Left hindlimb (tissue), 1 donor: ENCODE results near the gene ETFA.

Source experiments
- DNase-seq: peaks from one replicate; pipeline ENCODE4 v3.0.0-alpha.2; 2018

ETFA gene

DNA sequence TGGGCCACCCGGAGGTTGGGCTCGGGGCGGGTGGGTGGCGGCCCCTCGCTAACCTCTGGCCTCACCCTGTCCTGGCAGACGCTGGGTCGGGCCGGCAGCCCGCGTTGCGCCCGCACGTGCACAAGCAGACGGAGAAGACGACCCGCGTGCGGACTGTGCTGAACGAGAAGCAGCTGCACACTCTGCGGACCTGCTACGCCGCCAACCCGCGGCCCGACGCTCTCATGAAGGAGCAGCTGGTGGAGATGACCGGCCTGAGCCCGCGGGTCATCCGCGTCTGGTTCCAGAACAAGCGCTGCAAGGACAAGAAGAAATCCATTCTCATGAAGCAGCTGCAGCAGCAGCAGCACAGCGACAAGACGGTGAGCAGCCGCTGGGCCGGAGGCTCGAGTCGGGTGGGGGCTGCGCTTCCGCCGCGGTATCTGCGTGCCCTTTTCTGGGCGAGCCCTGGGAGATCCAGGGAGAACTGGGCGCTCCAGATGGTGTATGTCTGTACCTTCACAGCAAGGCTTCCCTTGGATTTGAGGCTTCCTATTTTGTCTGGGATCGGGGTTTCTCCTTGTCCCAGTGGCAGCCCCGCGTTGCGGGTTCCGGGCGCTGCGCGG lies 29.0 kb upstream of the ETFA start:
- peak; percentile 66 for DNase-seq

GRCh38 chr15:76339305-76340197 lies 28.3 kb upstream of the ETFA start:
- peak; percentile 62 for DNase-seq

DNA sequence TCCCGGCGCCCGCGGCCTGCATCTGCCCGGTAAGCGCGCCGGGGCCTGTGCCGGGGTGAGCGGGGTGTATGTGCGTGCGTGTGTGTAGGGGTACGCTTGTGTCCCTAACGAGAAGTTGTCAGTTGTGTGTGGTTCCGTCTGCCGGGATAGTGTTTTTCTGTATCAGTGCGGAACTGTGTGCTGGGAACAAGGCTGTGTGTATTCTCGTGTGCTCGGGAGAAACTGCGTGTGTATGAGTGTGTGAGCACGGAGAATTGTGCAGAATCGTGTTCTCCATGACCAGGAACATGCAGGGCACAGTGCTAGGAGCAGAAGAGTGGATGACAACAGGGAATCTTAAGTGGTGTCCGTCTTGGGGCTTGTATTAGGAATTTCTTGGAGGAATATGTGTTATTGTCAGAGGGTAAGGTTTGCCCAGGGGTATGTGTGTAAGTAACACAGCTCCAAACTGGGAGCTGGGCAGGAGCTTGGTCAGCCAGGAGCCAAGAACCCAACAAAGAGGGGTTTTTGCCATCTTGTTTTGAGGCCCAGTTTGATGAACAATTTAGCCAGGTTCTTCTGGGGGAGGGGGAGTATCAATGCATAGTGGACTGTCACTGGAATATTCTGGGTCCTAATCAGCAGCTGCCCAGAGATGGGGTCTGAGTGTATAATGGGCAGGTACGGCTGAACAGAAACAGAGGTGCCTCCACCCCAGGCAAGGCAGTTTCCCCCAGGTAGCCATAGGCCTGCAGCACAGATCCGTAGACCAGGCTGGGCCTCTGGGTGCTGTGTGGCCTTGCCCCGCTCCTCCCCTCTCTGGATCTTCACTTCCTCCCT lies 27.4 kb upstream of the ETFA start:
- no peak for DNase-seq

DNA sequence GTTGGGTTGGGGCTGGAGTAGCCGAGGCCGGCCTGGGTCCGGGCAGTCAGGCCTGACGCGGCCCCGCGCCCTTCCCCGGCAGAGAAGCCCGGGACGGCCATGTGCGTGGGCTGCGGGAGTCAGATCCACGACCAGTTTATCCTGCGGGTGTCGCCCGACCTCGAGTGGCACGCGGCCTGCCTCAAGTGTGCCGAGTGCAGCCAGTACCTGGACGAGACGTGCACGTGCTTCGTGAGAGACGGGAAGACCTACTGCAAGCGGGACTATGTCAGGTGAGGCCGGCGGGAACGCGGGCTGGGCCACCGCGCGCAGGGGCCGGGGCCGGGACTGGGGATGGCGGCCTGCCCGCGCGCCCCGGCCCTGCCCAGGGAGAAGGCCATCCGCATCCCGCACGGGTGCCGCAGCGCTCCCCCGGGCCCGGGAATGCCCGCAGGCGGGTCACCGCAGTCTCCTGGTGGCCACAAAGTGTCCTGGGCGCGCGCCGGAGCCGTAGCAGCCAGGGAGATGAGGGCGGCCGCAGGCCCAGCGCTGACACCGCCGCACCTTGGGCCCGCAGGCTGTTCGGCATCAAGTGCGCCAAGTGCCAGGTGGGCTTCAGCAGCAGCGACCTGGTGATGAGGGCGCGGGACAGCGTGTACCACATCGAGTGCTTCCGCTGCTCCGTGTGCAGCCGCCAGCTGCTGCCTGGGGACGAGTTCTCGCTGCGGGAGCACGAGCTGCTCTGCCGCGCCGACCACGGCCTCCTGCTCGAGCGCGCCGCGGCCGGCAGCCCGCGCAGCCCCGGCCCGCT lies 26.6 kb upstream of the ETFA start:
- DNase-seq, result peak; percentile 43

- peak; percentile 40 for DNase-seq
Measured at GRCh38 chr15:76337059-76337695, 25.9 kb upstream of the ETFA start.

DNA sequence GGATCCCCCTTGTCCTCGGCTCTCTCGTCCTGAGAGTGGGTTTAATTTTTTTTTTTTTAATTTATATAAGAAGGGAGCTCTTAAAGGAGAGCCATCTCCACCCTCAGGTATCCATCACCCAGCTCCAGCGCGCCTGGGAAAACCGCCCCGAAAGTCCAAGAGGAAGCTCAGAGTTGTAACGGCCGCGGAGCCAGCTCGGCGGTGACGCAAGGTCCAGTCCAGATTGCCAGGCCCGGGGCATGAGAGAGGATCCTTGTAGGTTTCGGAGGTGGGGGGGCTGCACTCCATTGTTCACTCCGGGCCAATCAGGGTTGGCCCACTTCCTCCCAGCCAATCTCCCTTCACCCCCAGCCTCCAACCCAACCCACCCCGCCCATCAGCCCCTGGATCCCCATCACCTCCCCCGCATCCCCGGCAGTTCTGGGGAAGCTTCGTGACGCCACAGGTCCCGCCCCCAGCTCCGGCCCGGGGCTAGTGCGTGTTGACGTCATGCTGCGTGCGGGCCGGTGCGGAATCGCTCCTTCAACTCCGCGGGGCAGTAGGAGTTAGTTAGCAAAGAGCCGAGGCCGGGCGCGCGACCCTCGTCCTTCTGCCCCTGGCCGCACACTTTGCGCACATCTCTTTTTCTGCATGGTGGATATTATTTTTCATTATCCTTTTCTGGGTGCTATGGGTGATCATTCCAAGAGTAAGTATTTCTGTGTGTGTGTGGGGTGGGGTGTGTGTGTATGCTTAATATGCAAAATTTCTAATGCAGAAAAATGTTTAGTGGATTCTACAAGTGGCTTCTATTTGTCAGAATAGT lies 25.2 kb upstream of the ETFA start, which contains the start of gene ISL2:
Gene ISL2 (plus strand): TSS at position 520 of the 805 bp plus-strand sequence. CDS start 111 bp downstream, at position 631.
- peak; percentile 42 for DNase-seq

DNA sequence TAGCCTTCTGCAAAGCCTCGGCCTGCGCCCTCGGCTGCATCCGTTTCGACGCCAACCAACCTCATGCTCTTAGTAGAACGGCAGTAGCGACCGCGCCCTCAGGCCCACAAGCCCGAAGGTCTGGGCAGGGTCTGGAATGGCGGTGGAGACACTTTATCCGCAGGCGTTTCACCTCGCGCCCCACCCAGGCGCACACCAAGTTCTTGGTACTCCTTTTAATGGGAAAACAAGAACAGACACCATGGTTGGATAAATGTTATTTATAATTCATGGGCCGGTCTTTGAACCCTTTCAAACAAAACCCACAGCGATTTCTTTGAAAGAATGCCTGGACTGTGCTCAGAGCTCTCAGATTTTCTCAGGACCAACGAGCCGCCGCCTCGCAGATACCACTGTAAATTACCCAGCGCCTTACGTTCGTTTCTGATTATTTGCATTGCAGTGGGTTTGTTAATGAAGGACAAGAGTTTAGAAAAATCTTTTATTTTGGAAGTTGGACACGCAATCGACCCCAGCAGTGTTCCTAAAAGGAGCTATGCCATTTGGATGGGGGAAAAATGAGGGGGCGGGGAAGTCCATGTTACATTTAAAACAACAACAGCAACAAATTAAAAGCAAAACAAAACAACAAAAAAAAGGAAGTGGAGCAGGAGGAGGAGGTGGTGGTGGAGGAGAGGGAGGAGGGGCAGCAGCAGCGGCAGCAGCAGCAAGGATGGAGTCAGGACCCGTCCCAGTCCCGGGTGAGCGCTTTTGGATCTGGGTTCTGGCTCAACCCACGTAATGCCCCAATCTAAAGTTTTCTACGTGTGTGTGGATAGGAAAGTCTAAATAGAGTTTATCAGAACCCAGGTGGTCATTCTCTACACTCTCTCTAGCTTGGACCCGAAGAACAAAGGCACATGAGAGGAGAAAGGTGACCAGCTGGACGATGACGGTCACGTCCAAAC lies 24.3 kb upstream of the ETFA start:
- DNase-seq, result no peak

GRCh38 chr15:76334438-76335306 lies 23.4 kb upstream of the ETFA start:
- no peak for DNase-seq

GRCh38 chr15:76333720-76334437 lies 22.6 kb upstream of the ETFA start:
- DNase-seq, result no peak

DNA sequence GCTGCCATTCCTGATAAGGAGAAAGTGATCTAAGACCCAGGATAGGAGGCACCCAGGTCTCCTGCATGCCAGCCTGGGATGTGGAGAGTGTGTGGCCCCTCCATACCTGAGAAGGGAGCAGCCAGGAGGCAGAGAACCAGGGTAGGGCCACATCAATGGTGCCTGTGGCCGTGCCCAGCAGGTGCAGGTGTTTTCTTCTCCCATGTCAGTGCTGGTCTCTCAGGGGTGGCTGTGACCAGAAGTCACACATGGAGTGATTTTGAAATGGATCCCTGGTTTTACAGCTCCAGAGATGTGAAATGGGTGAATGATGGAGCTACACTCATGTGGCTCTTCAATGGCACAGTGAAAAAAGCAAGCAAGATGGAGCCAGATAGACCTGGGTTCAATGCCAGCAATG lies 22.0 kb upstream of the ETFA start:
- DNase-seq, result no peak

GRCh38 chr15:76332796-76333195 lies 21.5 kb upstream of the ETFA start:
- DNase-seq, result no peak

DNA sequence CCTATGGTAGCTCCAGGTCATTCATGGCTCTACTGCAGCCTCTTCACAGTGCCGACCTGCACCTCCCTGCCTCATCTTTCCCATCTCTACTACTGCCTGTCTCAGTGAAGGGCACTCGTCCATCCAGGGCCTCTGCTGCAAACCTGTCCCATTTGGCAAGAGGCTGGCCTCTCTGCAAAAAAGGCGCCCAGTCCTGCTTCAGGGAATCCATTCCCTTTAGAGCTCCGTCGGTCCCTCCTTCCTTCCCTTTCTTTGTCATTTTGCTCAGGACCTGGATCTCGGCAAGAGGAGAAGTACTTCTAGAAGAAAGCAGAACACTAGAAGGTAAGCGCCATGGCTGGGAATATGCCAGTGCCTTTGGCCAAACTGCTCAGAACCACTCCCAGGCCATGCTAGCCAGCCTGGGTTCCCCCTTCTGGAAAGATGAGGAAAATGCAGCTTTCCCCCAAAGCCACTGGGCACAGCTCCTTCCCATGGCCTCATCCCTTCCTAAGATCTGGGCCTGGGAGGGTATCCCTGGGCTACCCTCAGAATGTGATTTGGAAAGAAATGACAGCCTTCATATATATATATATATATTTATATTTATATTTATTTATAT lies 18.9 kb upstream of the ETFA start:
- DNase-seq, result no peak

GRCh38 chr15:76328958-76329357 lies 17.7 kb upstream of the ETFA start:
- no peak for DNase-seq

- no peak for DNase-seq
Measured at GRCh38 chr15:76328106-76328696, 16.9 kb upstream of the ETFA start.

DNA sequence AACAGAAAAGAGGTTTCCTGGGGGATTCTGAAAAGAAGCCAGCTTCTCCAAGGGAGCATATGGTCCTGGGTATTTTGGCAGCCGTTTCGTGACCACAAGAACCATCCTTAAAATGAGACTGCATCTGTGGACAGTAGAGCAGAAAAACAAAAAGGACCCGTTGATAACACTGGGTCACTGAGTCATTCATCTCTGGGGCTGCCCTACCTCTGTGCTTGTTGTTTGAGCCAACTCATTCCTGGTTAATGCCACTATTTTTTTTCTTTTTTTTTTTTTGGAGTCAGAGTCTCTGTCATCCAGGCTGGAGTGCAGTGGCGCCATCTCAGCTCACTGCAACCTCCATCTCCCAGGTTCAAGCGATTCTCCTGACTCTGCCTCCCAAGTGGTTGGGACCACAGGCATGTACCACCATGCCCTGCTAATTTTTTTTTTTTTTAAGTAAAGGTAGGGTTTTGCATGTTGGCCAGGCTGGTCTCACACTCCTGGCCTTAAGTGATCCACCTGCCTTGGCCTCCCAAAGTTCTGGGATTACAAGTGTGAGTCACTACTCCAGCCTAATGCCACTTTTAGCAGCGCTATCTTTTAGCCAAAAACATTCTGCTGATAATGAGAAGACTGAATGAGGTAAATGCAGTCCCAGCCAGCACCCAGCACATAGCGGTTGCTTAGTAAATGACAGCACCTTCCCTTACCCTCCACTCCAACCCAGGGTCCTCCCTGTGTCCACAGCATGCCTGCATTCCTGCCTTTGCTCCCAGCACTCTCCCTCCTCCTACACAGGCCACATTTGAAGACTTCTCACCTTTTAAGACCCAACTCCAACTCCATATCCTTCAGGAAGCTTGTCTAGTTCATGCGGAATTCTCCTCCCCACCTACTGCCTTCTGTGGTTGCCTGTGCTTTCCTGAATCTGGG lies 16.2 kb upstream of the ETFA start:
- no peak for DNase-seq

- DNase-seq, result no peak
Measured at GRCh38 chr15:76325704-76326103, 14.4 kb upstream of the ETFA start.
